SK-N-MC (cell line): ENCODE data around the gene SRBD1.

Experiments used
- EZH2 ChIP-seq: fragments of 200-600 bp; sonication (generic); IDR thresholded peaks from one replicate; pipeline ENCODE4 v1.6.1; 2017; ENCODE audit warnings: antibody characterized with exemption
- POLR2AphosphoS5 ChIP-seq: IDR thresholded peaks from 2 replicates; pipeline ENCODE4 v1.6.1; 2012; ENCODE audit warnings: mild to moderate bottlenecking, low read depth, low read length, borderline replicate concordance

GRCh38 chr2:45361666-45362065, 249.4 kb downstream of the SRBD1 start:
- no peak for TF ChIP-seq POLR2AphosphoS5
- TF ChIP-seq EZH2, result no peak
